Astrocyte (in vitro differentiated cells and primary cell): ENCODE results near the gene METTL1. TPM values are rescaled to one million over a fixed set of nuclear protein-coding genes. Genes with fewer than 3 reads are reported as not detected.

Experiments
- DNase-seq: peaks from one replicate; pipeline ENCODE4 v3.0.0-alpha.2; 2010; ENCODE audit warnings: low read depth
- FAIRE-seq: peaks from 2 replicates; lab custom pipeline; 2011; peaks lifted over from hg19 to GRCh38; lab: Jason Lieb, UNC
- H2AFZ ChIP-seq: 2 replicates; pipeline ENCODE4 v1.6.0; 2012; ENCODE audit warnings: low read depth, low read length, inconsistent platforms
- H3K27ac ChIP-seq: 2 replicates; pipeline ENCODE4 v1.5.1; 2011; ENCODE audit warnings: low read depth, low read length, inconsistent platforms
- H3K27me3 ChIP-seq: 2 replicates; pipeline ENCODE4 v1.6.0; 2011; ENCODE audit warnings: low read length, inconsistent platforms; ENCODE audit not compliant: insufficient read depth
- H3K36me3 ChIP-seq: 2 replicates; pipeline ENCODE4 v1.5.1; 2011; ENCODE audit warnings: low read length, inconsistent platforms; ENCODE audit not compliant: insufficient read depth
- H3K4me1 ChIP-seq: 2 replicates; pipeline ENCODE4 v1.5.1; 2011; ENCODE audit warnings: low read length, inconsistent platforms; ENCODE audit not compliant: insufficient read depth
- H3K4me2 ChIP-seq: 2 replicates; pipeline ENCODE4 v1.6.0; 2012; ENCODE audit warnings: low read length, inconsistent platforms
- H3K4me3 ChIP-seq: 2 replicates; pipeline ENCODE4 v1.5.1; 2011; ENCODE audit warnings: low read depth, mild to moderate bottlenecking, low read length, inconsistent platforms; ENCODE audit not compliant: insufficient read depth
- H3K79me2 ChIP-seq: 2 replicates; pipeline ENCODE4 v1.6.0; 2012; ENCODE audit warnings: mild to moderate bottlenecking, low read length, inconsistent platforms; ENCODE audit not compliant: insufficient read depth
- H3K9ac ChIP-seq: 2 replicates; pipeline ENCODE4 v1.6.0; 2012; ENCODE audit warnings: mild to moderate bottlenecking, low read length, inconsistent platforms
- H3K9me3 ChIP-seq: 2 replicates; pipeline ENCODE4 v1.5.1; 2012; ENCODE audit warnings: low read depth, mild to moderate bottlenecking, low read length, inconsistent platforms; ENCODE audit not compliant: insufficient read depth
- H4K20me1 ChIP-seq: 2 replicates; pipeline ENCODE4 v1.6.0; 2012; ENCODE audit warnings: low read length, inconsistent platforms; ENCODE audit not compliant: insufficient read depth
- H3K27ac Mint-ChIP-seq: one replicate; pipeline ENCODE4 v1.8.0; 2021; ENCODE audit warnings: mild to moderate bottlenecking, mixed read lengths; ENCODE audit not compliant: unreplicated experiment
- H3K27me3 Mint-ChIP-seq: one replicate; pipeline ENCODE4 v1.8.0; 2021; ENCODE audit warnings: low read depth, mixed read lengths; ENCODE audit not compliant: unreplicated experiment
- H3K36me3 Mint-ChIP-seq: one replicate; pipeline ENCODE4 v1.8.0; 2021; ENCODE audit warnings: low read depth, mixed read lengths; ENCODE audit not compliant: unreplicated experiment
- H3K4me1 Mint-ChIP-seq: one replicate; pipeline ENCODE4 v1.8.0; 2021; ENCODE audit warnings: low read depth, mixed read lengths; ENCODE audit not compliant: unreplicated experiment
- H3K4me3 Mint-ChIP-seq: one replicate; pipeline ENCODE4 v1.8.0; 2021; ENCODE audit warnings: mild to moderate bottlenecking, moderate library complexity, mixed read lengths; ENCODE audit not compliant: unreplicated experiment
- H3K9me3 Mint-ChIP-seq: one replicate; pipeline ENCODE4 v1.8.0; 2021; ENCODE audit warnings: mild to moderate bottlenecking, mixed read lengths; ENCODE audit not compliant: unreplicated experiment
- CTCF ChIP-seq: IDR thresholded peaks from 2 replicates; pipeline ENCODE4 v1.5.1; 2011; ENCODE audit warnings: low read depth, mild to moderate bottlenecking, inconsistent platforms, low read length, moderate library complexity; ENCODE audit not compliant: insufficient read depth
- EZH2 ChIP-seq: IDR thresholded peaks from 2 replicates; pipeline ENCODE4 v1.6.1; 2012; ENCODE audit warnings: mild to moderate bottlenecking, low read length, inconsistent platforms; ENCODE audit not compliant: insufficient read depth
- total RNA-seq: library from RNA; stranded (reverse); gene quantifications from 2 replicates; pipeline ENCODE4 v1.2.1, GENCODE V29; 2021

Gene METTL1
- total RNA-seq, 1 donor from 2014 or later, result 21.1 TPM

GRCh38 chr12:57740656-57741412 lies 31.1 kb downstream of the METTL1 start:
- FAIRE-seq (no peak), DNase-seq (no peak)
- TF ChIP-seq EZH2 (no peak), CTCF (no peak)
- H3K36me3 Mint-ChIP-seq, result peaks cover 3% of the 10 kb centered on the region
- H3K27me3 ChIP-seq, result peaks cover 50% of the 10 kb centered on the region
- no peak overlapping the region for H3K9ac ChIP-seq
- H3K9me3 Mint-ChIP-seq, result no peaks in the 10 kb centered on the region
- H3K9me3 ChIP-seq, result no peaks in the 10 kb centered on the region
- no peaks in the 10 kb centered on the region for H3K36me3 ChIP-seq
- no peak overlapping the region for H3K4me2 ChIP-seq
- peaks cover 9% of the 10 kb centered on the region for H4K20me1 ChIP-seq
- H3K4me3 Mint-ChIP-seq, result no peak overlapping the region
- no peak overlapping the region for H2AFZ ChIP-seq
- peaks cover 32% of the 10 kb centered on the region for H3K27me3 Mint-ChIP-seq
- H3K27ac Mint-ChIP-seq, result no peak overlapping the region
- peaks cover 7% of the 10 kb centered on the region for H3K79me2 ChIP-seq
- peaks cover 14% of the 10 kb centered on the region for H3K4me1 Mint-ChIP-seq
- no peak overlapping the region for H3K27ac ChIP-seq
- H3K4me1 ChIP-seq, result peaks cover 12% of the 10 kb centered on the region
- H3K4me3 ChIP-seq, result no peak overlapping the region

GRCh38 chr12:57739914-57740538 lies 31.9 kb downstream of the METTL1 start:
- DNase-seq (no peak), FAIRE-seq (no peak)
- Histone ChIP-seq H3K79me2 (peaks cover under 1% of the 10 kb centered on the region), H3K36me3 (no peaks in the 10 kb centered on the region), H3K4me1 (peaks cover 11% of the 10 kb centered on the region), H3K27me3 (peaks cover 58% of the 10 kb centered on the region), H3K9me3 (no peaks in the 10 kb centered on the region), H3K4me3 (no peak overlapping the region), H3K4me2 (no peak overlapping the region), H4K20me1 (peaks cover 9% of the 10 kb centered on the region), H2AFZ (no peak overlapping the region), H3K27ac (no peak overlapping the region), H3K9ac (no peak overlapping the region)
- Mint-ChIP-seq H3K27ac (no peak overlapping the region), H3K9me3 (no peaks in the 10 kb centered on the region), H3K4me3 (no peak overlapping the region), H3K4me1 (peaks cover 11% of the 10 kb centered on the region), H3K27me3 (peaks cover 39% of the 10 kb centered on the region), H3K36me3 (peaks cover under 1% of the 10 kb centered on the region)
- TF ChIP-seq EZH2 (no peak), CTCF (no peak)

- Histone ChIP-seq H3K4me3 (no peak overlapping the region), H3K9me3 (no peaks in the 10 kb centered on the region), H3K27ac (no peak overlapping the region), H3K27me3 (peaks cover 64% of the 10 kb centered on the region), H3K79me2 (no peaks in the 10 kb centered on the region), H4K20me1 (peaks cover 9% of the 10 kb centered on the region), H3K4me1 (peaks cover 11% of the 10 kb centered on the region), H3K36me3 (no peaks in the 10 kb centered on the region), H3K4me2 (no peak overlapping the region), H2AFZ (no peak overlapping the region), H3K9ac (no peak overlapping the region)
- H3K9me3 Mint-ChIP-seq, result no peaks in the 10 kb centered on the region
- FAIRE-seq (no peak), DNase-seq (no peak)
- TF ChIP-seq EZH2 (no peak), CTCF (no peak)
- peaks cover 45% of the 10 kb centered on the region for H3K27me3 Mint-ChIP-seq
- H3K27ac Mint-ChIP-seq, result peak overlapping the region; percentile 14
- H3K4me3 Mint-ChIP-seq, result peak overlapping the region; percentile 46
- peaks cover 3% of the 10 kb centered on the region for H3K36me3 Mint-ChIP-seq
- H3K4me1 Mint-ChIP-seq, result peaks cover 17% of the 10 kb centered on the region
These were observed 32.5 kb downstream of the METTL1 start for GRCh38 chr12:57739387-57739786.
